Activated T-cell treated with anti-CD3 and anti-CD28 coated beads for 1 hour (primary cell): ENCODE results near the gene ABHD12B.
"Not testable (repeated sequence)": the region's sequence is repeated elsewhere in the genome, so short reads cannot be mapped to it uniquely, and the experiment has no call there.

Source experiments
- DNase-seq: peaks from one replicate; pipeline ENCODE4 v3.0.0-alpha.2; 2020; ENCODE audit warnings: low read depth

Gene ABHD12B

DNA sequence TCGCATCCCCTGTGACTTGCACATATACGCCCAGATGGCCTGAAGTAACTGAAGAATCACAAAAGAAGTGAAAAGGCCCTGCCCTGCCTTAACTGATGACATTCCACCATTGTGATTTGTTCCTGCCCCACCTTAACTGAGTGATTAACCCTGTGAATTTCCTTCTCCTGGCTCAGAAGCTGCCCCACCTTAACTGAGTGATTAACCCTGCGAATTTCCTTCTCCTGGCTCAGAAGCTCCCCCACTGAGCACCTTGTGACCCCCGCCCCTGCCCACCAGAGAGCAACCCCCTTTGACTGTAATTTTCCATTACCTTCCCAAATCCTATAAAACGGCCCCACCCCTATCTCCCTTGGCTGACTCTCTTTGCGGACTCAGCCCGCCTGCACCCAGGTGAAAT, 24.6 kb downstream of the ABHD12B start:
- DNase-seq: not testable (repeated sequence)

DNA sequence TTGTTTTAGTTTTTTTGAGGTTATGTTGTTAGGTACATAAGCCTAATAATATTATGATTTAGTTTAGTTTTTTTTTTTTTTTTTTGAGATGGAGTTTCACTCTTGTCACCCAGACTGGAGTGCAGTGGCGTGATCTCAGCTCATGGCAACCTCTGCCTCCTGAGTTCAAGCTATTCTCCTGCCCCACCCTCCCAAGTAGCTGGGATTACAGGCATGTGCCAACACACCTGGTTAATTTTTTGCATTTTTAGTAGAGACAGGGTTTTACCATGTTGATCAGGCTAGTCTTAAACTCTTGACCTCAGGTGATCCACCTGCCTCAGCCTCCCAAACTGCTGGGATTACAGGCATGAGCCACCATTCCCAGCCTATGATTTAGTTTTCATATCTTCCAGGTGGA, 25.2 kb downstream of the ABHD12B start:
- DNase-seq: not testable (repeated sequence)

DNA sequence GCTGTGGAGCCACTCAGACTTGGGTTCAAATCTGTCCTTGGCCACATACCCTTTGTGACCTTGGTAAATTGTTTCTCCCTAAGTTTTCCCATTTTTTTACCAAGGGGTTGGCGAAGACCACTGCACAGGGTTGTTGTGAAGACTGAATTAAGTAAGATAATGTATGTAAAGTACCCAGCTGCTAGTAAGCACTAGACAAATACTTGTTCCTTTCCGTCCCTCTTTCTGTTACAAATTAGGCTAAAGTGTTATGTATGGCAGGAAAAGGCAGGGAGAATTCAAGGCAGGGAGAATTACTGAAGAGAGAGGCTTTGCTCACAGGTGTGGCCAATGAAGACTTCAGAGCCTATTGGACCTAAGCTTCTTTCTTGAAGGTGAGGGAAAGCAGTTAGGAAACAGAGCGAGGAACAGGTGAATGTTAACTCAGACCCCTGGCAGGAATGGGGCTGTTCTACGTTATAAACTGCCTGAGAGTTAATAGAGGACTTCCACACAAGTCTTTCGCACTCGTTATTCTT, 25.9 kb downstream of the ABHD12B start:
- DNase-seq: no peak

- no peak for DNase-seq
These were observed 29.5 kb downstream of the ABHD12B start for GRCh38 chr14:50901361-50901760.

DNA sequence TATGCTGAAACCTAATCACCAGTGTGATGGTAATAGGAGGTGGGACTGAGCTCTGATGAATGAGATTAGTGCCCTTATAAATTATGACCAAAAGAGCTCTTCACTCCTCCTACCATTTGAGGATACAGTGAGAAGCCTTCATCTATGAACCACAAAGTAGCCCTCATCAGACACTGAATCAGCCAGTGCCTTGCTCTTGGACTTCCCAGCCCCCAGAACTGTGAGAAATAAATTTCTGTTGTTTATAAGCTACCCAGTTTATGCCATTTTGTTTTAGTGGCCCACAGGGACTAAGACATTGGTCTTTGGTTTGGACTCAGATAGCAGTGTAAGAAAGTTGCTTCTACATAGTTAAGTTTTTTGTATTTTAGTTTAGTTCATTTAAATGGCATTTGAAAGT, 32.9 kb downstream of the ABHD12B start:
- no peak for DNase-seq

- no peak for DNase-seq
These were observed 34.6 kb downstream of the ABHD12B start for GRCh38 chr14:50906326-50907065.

DNA sequence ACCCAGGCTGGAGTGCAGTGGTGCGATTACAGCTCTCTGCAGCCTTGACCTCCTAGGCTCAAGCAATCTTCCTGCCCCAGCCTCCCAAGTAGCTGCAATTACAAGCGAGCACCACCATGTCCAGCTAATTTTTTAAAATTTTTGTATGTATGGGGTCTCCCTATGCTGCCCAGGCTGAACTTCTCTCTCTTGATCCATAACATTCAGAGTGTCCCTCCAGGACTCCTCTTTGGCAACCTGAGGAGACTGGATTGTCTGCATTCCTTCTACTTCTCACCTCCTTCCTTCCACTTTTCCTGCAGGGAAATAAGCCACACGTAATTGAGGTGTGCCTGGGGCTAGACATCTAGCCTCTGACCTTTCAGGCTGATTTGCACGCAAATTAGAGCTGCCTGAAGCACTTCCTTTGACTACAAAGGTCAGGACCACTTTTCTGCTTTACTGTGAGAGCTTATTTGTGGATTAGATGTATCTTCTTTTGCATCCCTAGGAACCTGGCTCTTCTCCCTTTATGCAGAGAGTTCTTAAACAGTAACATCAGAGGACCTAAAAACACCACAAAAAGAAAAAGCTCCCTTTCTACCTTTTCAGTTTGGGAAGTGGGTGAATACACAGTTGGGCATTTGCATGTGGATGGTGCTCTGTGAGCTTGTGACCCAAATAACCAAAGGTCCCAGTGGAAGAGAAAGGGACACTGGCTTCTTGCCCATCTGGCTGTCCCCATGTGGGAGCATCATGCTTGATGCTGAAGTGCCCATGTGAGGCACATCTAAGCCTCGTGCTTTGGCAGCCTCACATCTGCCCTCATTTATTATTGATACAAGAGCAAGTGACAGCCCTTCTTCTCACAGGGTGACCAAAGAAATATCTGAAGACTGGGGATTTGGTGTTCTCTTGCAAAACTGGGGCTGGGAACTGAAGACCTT, 38.9 kb downstream of the ABHD12B start:
- DNase-seq: no peak

DNA sequence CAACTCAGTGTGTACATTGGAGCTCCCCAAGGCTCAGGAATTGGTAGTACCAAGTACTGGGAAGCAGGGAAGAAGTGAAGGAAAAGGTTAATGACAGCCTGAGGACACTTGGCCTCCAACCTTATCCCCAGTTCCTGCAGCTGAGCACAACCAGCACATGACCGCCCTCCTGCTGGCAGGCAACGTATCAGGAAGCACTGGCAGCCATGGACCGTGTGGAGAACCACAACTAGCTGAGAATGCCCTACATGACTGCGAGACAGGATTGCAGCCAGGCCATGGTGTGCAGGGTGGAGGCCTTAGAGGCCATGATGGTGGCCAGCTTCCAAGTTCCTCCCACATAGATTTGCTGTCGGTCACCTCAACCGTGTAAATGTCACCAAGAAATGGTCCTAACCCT, 45.6 kb downstream of the ABHD12B start:
- DNase-seq: no peak

DNA sequence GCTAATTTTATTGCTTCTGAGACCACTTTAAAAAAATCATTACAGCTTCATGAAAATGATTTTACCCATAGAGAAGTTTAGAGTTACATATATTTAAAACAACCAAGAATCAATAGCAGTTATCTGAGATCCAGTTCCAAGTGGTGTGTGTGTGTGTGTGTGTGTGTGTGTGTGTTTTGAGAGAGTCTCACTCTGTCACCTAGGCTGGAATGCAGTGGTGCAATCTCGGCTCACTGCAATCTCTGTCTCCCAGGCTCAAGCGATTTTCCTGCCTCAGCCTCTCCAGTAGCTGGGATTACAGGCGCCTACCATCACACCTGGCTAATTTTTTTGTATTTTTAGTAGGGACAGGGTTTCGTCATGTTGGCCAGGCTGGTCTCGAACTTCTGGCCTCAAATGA, 47.7 kb downstream of the ABHD12B start:
- not testable (repeated sequence) for DNase-seq

GRCh38 chr14:50920482-50921230, 48.8 kb downstream of the ABHD12B start:
- no peak for DNase-seq

DNA sequence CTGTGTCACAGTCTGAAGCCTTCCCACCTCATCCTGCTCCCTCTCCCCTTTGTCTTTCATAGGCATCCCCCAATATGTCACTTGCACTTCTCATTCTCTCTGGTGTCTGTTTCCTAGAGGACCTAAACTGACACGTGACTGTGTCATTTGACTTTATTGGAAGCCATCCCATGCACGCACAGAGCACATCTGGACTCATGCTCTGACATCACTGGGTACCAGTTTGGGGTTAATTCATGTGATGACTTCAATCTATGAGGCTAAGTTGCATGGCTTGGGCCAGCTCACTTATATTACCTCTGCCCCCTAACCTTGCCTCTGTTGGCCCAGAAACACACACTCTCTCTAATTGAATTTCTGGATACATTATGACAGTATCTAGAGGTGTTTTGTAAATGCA, 51.0 kb downstream of the ABHD12B start:
- no peak for DNase-seq

GRCh38 chr14:50924236-50924635, 52.4 kb downstream of the ABHD12B start:
- no peak for DNase-seq

- DNase-seq: no peak
These were observed 53.0 kb downstream of the ABHD12B start for GRCh38 chr14:50924843-50925242.

- no peak for DNase-seq
These were observed 55.1 kb downstream of the ABHD12B start for GRCh38 chr14:50926851-50927386.

DNA sequence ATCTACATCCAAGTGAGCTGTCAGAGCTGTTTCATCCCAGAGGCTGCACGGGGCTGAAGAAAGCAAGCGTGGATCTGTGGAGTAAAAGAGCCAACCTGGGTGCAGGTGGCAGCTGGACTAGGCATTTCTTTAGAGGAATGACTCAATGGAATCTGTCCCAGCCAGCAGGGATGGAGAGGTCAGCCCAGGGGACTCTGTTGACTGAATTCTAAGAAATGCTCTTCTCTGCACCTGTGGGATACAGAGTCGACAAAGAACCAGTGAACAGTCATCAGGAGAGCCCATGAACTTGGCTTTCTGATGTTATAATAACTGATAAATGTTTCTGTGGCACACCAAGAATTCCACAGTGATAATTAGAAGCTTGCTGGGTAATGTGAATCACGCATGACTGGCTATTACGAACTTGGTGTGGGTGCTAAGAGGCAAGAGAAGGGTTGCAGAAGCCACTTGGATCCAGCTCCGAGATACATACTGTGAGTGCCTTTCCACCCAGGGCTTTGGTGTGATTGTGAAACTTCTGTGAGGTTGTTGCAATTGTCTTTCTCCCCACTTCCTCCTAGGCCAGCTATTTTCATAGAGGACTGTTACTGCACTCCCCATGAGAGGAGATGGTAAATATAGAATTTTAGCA, 56.3 kb downstream of the ABHD12B start:
- no peak for DNase-seq

DNA sequence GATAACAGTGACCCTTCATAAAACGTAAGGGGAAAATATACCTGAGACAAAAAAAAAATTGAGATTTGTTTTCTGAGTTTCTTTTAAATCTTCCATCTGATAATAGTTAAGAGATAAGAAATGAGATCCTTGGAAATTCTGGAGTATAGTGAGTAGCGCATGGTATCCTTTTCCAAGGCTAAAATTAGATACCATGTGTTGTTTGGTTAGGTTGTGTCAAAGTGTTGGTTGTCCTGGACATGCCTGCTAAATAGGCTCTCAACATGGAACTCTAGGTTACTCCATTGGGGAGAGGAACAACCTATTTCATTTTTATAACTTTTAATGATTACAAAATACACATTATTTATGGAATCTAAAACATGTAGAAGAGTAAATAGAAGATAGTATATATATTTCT, 57.7 kb downstream of the ABHD12B start:
- no peak for DNase-seq

DNA sequence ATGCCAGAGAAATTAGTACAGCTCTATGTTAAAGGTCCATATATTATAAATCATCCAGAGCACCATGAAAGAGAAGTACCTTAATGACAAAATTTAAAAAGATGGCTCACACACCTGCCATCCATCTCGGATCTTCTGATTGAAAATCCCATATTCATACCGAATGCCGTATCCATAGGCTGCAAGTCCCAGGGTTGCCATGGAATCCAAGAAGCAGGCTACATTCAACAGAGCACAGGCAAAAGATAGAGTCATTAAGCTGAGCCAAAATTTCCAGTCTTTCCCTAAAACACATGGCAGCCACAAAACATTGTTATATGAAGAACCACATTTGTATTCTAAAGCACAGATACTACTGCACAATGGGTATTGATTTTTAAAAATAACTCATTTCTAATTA, 59.7 kb downstream of the ABHD12B start:
- no peak for DNase-seq

GRCh38 chr14:50932156-50932555, 60.3 kb downstream of the ABHD12B start:
- no peak for DNase-seq

DNA sequence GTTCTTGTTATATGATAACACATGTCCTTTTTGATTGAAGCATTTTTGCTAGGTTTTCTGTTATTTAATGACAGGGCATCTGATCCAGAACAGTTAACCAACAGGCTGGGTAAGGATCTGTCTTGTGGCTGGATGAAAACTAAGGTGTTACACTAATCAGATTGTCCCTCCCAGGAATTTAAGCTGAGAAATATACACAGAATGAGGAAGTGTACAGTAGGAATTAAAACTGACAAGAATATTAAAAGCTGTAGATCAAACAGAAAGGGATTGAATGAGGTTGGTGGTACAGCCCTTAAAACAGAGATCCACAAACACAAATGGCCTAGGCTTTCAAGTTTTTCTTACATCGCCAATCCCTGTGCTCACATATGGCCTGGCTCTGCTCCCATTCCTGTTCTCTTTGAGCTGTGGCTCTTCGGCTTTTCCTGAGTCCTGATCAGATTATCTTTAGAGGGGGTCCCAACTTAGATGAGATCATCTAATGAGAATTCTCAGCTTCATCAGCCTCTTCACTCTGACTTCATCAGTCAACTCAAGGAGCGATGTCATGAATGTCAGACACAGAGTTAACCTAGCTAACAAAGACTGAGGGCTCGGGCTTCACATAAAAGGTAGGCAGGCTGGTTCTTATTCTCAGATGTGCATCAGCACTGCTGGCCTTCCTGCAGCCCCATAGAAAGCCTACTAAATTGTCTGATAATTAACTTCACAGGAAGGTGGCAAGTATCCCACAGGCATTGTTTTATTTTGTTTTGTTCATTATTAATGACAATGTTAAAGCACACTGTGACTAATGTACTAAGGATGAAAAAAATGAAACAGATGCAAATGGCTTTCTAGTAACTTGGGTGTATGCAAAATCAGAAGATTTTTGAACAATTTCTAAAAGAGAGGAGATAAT, 61.0 kb downstream of the ABHD12B start:
- DNase-seq: no peak
